ELF-1 (cell line): ENCODE results near the gene DRAXIN.

Experiments used
- DNase-seq: peaks from one replicate; pipeline ENCODE4 v3.0.0-alpha.2; 2016; ENCODE audit warnings: low read depth, low spot score

DRAXIN gene, protein sequence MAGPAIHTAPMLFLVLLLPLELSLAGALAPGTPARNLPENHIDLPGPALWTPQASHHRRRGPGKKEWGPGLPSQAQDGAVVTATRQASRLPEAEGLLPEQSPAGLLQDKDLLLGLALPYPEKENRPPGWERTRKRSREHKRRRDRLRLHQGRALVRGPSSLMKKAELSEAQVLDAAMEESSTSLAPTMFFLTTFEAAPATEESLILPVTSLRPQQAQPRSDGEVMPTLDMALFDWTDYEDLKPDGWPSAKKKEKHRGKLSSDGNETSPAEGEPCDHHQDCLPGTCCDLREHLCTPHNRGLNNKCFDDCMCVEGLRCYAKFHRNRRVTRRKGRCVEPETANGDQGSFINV

GRCh38 chr1:11691302-11691914 is at the start of gene DRAXIN:
Gene DRAXIN, plus strand, starts transcription at chr1:11691710. Its CDS starts 14,549 bp downstream, at chr1:11706259.
- no peak for DNase-seq

DNA sequence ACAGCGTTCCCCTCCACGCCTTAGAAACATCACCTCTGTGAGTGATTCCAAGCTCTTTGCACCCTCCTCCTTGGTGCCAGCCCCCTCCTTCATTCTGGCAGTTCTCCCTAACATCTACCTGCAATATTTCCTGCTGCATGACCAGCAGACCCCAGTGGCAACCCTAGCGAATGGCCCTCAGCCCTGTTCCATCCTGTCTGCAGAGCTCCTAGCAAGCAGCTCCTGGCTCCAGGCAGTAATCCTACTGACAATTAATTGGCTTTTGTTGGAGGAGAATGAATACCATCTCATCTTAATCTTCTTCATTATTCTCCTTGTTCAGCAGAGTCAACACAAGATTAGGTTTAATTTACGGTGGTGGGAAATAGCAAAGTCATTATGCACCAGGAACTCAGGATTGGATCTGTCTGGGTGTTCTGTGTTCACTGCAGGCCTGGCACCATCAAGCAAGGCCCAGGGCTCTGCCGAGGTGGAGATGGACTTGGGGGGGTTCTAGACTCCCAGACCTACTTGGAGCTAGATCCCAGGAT is 49.7 kb upstream of the DRAXIN start:
- no peak for DNase-seq

- peak; percentile 78 for DNase-seq
These were observed 49.0 kb upstream of the DRAXIN start for GRCh38 chr1:11642418-11643017.

- DNase-seq = no peak
These were observed 47.7 kb upstream of the DRAXIN start for GRCh38 chr1:11643782-11644181.

GRCh38 chr1:11645270-11645669 is 46.2 kb upstream of the DRAXIN start:
- DNase-seq = no peak

- DNase-seq = peak; percentile 68
These were observed 45.7 kb upstream of the DRAXIN start for GRCh38 chr1:11645670-11646265.

DNA sequence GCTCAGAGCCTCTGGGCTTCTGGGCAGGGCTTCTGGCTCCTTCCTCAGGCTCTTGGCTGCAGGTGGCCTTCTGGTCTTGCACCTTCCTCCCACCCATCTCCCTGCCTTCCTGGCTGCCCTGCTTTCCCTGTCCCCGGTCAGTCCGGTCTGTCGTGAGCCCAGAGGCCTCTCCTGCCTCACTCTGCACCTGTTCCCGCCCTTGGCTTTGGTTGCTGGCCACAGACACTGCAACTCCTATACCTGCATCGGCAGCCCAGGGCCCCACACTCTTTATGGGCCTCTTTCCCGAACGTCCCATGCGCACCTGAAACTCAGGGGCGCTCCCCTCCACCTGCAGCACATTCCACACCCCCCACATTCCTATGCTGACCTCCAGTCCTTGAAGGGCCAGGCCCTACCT is 45.2 kb upstream of the DRAXIN start:
- no peak for DNase-seq

GRCh38 chr1:11647333-11647732 is 44.2 kb upstream of the DRAXIN start:
- no peak for DNase-seq

GRCh38 chr1:11648039-11648438 is 43.5 kb upstream of the DRAXIN start:
- no peak for DNase-seq

GRCh38 chr1:11648732-11649158 is 42.8 kb upstream of the DRAXIN start:
- peak; percentile 52 for DNase-seq

- DNase-seq = no peak
These were observed 42.3 kb upstream of the DRAXIN start for GRCh38 chr1:11649237-11649623.

DNA sequence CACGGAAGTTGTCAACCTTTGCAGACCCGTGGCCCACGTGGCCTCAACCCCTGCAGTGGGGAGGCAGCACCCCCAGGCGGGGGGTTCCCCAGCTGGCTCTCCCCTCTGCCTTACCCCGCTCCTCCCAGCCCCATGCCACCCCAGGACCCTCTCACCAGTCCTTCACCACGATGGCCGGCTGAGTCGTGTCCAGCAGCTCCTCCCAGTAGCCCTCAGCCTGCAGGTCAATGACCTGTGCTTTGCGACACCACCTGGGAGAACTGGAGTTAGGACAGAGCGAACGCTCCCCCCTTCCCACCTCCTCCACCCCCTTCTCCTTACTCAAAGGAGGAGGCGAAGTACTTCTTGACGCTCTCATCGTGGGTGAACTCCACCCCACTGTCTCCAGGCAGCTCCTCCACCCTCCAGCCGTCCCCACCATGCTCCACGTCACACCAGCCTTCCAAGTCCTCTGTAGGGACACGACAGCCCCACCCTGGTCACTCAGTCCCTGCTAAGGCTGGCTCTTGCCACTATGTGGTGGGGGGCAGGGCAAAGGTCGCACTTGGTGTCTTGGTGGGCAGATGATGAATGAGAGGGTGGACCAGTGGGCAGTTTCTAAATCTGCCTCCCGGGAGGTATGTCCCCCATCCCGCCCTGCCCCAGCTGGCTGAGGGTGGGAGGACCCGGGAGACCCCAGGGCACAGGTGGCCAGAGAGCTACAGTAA is 41.7 kb upstream of the DRAXIN start:
- DNase-seq = no peak

DNA sequence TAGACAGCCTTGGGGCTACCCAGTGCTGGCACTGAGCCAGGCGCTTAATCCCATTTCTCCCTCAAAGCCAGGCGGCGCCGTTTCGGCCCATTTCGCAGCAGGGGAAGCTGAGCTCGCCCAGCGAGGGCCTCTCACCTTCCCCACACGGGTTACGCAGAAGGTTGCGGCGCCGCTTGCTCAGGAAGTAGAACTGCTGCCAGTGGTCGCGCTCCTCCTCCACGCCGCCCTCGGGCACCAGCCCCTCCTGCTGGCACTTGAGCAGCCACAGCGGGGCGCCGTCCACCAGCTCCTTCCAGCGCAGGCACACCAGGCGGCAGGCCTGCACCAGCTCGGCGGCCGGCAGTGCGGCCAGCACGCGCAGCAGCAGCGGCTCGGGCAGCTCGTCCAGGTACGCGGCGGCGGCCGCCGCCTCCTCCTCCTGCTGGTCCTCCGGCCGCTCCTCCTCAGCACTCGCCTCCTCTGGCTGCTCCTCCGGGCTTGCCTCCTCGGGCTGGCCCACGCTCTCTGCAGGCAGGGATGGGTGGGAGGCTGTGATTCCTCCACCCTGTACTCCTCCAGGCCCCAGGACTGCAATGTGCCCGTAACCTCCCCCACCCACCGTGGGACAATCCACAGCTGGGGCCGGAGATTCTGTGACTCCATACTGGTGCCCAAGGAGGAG is 41.0 kb upstream of the DRAXIN start:
- DNase-seq = peak; percentile 91

DNA sequence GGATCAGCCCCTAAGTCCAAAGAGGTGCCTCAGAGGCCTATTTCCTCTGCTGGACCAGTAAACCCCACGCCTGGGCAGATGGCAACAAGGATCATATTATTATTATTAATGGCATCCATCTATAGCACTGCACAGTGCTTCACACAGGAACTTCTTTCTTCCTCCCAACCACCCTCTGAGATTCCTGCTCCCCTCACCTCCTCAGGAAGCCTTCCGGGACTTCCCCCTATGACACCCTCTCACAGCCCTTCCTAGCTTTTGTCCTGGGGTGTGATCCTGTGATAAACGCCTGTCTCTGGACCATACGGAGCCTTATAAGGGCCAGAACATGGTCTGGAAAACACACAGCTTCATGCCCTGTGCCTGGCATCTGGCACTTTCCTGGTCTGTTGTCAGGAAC is 40.5 kb upstream of the DRAXIN start:
- no peak for DNase-seq

DNA sequence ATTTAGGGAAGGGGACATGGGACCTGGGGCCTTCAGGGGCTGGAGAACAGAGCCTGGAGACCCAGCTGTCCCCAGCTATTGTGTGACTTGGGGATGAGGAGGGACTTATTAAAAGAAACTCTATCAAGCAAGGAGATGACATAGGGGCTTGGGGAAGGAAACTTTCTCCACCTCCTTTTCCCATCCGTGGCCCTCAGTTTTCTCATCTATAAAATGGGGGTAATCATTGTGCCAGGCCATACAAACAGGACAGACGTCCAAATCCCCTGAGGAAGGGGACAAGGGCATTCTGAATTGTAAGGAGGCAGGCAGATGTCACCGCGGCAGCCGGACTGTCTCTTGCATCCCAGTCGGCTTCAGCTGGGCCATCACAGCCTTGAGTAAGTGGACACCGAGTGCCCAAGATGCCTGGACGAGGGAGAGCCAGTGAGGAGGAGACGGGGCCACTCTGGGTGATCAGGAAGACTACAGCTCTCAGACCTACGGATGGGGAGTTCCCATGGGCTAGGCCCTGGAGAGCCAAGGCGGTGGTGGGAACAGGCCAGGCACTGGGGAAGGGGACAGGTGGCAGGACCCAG is 39.2 kb upstream of the DRAXIN start:
- no peak for DNase-seq

- DNase-seq = peak; percentile 31
These were observed 38.2 kb upstream of the DRAXIN start for GRCh38 chr1:11653101-11653860.

- no peak for DNase-seq
These were observed 37.7 kb upstream of the DRAXIN start for GRCh38 chr1:11653861-11654136.

- peak; percentile 46 for DNase-seq
These were observed 37.2 kb upstream of the DRAXIN start, which contains the start of the genes FBXO2 and FBXO44 for GRCh38 chr1:11654137-11654938. Gene FBXO2, minus strand, starts transcription at chr1:11654429. Its CDS starts 89 bp downstream, at chr1:11654340. Gene FBXO44, plus strand, starts transcription at chr1:11654877. Its CDS starts 959 bp downstream, at chr1:11655836.
